Osteoblast (primary cell): ENCODE results near the gene TOM1L2. TPM values are rescaled to one million over a fixed set of nuclear protein-coding genes. Genes with fewer than 3 reads are reported as not detected.

Experiments used
- DNase-seq: peaks from one replicate; pipeline ENCODE4 v3.0.0; 2011; ENCODE audit warnings: low spot score, mixed read lengths; ENCODE audit not compliant: insufficient read length; ENCODE audit errors: missing footprints
- H2AFZ ChIP-seq: 2 replicates; pipeline ENCODE4 v1.6.0; 2011; ENCODE audit warnings: mild to moderate bottlenecking, low read length
- H3K27ac ChIP-seq: 2 replicates; pipeline ENCODE4 v1.5.1; 2011; ENCODE audit warnings: mild to moderate bottlenecking, low read depth, low read length, moderate library complexity
- H3K27me3 ChIP-seq: 2 replicates; pipeline ENCODE4 v1.6.0; 2012; ENCODE audit warnings: mild to moderate bottlenecking, control low read depth, inconsistent platforms, low read length, moderate library complexity; ENCODE audit not compliant: insufficient read depth
- H3K36me3 ChIP-seq: 2 replicates; pipeline ENCODE4 v1.5.1; 2011; ENCODE audit warnings: mild to moderate bottlenecking, low read length, control low read depth, moderate library complexity; ENCODE audit not compliant: insufficient read depth
- H3K4me1 ChIP-seq: 2 replicates; pipeline ENCODE4 v1.5.1; 2011; ENCODE audit warnings: mild to moderate bottlenecking, low read length, control low read depth, moderate library complexity; ENCODE audit not compliant: insufficient read depth
- H3K4me2 ChIP-seq: 2 replicates; pipeline ENCODE4 v1.6.0; 2011; ENCODE audit warnings: mild to moderate bottlenecking, low read length; ENCODE audit not compliant: insufficient read depth
- H3K4me3 ChIP-seq: fragments of 200-600 bp; sonication (generic); 3 replicates; pipeline ENCODE4 v1.5.1; 2012; ENCODE audit warnings: mild to moderate bottlenecking, low read length, inconsistent platforms; ENCODE audit not compliant: insufficient read depth
- H3K79me2 ChIP-seq: 2 replicates; pipeline ENCODE4 v1.6.0; 2012; ENCODE audit warnings: mild to moderate bottlenecking, low read length, control low read depth, inconsistent platforms; ENCODE audit not compliant: insufficient read depth
- H3K9me3 ChIP-seq: 2 replicates; pipeline ENCODE4 v1.5.1; 2011; ENCODE audit warnings: low read depth, low read length, control low read depth
- H4K20me1 ChIP-seq: 2 replicates; pipeline ENCODE4 v1.6.0; 2012; ENCODE audit warnings: mild to moderate bottlenecking, low read length, control low read depth; ENCODE audit not compliant: insufficient read depth
- total RNA-seq: library from RNA; depleted of rRNA; stranded (reverse); fragments of >200 nt; gene quantifications from 2 replicates; pipeline ENCODE4 v1.2.3, GENCODE V29; 2012
- TF ChIP-seq, protein P1 (sequence below): IDR thresholded peaks from 2 replicates; pipeline ENCODE4 v1.5.1; 2011; ENCODE audit warnings: mild to moderate bottlenecking, low read depth, low read length, moderate library complexity; ENCODE audit errors: extremely low read depth

TOM1L2 gene
- total RNA-seq, 1 donor: 38.7 TPM

DNA sequence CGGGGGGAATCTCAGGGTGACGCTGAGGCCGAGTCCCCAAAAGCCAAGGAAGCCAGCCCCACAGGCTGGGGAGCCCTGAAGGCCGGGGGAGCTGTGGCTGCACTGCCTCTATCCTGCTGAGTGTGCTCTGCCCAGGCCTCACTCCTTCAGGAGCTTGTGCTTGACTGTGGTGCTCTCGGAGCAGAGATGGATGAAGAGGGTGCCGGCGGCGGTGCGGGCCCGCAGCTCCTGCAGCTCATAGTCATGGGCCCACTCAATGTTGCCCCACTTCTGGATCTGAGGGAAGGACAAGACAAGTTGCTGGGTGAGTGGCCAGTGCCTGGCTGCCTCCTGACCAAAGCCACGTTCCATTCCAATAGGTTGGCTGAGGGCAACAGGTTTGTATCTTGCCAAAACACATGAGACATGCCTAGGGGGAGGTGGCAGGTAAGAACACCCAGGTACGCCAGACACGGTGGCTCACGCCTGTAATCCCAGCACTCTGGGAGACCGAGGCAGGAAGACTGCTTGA, 46.3 kb upstream of the TOM1L2 start:
- Histone ChIP-seq H3K4me2 (no peak overlapping the region), H3K27me3 (no peaks in the 10 kb centered on the region), H3K9me3 (no peaks in the 10 kb centered on the region), H3K27ac (no peak overlapping the region), H3K36me3 (no peaks in the 10 kb centered on the region), H3K4me1 (peaks cover 6% of the 10 kb centered on the region), H4K20me1 (peaks cover 2% of the 10 kb centered on the region), H3K79me2 (no peaks in the 10 kb centered on the region), H3K4me3 (no peak overlapping the region), H2AFZ (no peak overlapping the region)
- TF ChIP-seq, protein P1, sequence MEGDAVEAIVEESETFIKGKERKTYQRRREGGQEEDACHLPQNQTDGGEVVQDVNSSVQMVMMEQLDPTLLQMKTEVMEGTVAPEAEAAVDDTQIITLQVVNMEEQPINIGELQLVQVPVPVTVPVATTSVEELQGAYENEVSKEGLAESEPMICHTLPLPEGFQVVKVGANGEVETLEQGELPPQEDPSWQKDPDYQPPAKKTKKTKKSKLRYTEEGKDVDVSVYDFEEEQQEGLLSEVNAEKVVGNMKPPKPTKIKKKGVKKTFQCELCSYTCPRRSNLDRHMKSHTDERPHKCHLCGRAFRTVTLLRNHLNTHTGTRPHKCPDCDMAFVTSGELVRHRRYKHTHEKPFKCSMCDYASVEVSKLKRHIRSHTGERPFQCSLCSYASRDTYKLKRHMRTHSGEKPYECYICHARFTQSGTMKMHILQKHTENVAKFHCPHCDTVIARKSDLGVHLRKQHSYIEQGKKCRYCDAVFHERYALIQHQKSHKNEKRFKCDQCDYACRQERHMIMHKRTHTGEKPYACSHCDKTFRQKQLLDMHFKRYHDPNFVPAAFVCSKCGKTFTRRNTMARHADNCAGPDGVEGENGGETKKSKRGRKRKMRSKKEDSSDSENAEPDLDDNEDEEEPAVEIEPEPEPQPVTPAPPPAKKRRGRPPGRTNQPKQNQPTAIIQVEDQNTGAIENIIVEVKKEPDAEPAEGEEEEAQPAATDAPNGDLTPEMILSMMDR: no peak
- peak; percentile 37 for DNase-seq

DNA sequence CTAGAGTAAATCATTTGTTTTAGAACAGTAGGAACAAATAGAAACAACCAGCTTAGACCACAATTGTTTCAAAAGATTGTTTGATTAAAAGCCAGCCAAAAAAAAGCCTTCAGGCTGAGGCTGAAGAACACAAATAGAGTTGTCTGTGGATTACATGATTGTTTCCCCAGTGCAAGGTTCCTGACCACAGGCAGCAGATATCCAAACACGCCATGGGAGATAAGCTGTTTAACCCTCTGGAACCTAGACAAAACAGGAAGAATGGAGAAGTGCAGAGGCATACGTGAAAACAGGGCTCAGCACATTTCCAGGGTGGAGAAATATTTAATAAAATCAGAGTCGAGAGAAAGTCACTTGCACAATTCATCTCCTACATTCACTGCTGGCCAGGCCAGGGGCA, 45.8 kb upstream of the TOM1L2 start:
- Histone ChIP-seq H3K36me3 (no peaks in the 10 kb centered on the region), H3K27ac (no peak overlapping the region), H3K27me3 (no peaks in the 10 kb centered on the region), H3K4me3 (no peak overlapping the region), H4K20me1 (peaks cover 2% of the 10 kb centered on the region), H3K4me1 (peaks cover 6% of the 10 kb centered on the region), H3K9me3 (no peaks in the 10 kb centered on the region), H3K4me2 (no peak overlapping the region), H3K79me2 (no peaks in the 10 kb centered on the region), H2AFZ (no peak overlapping the region)
- TF ChIP-seq, protein P1: no peak
- DNase-seq: peak; percentile 88

GRCh38 chr17:18016426-18016825, 44.2 kb upstream of the TOM1L2 start:
- H3K9me3 ChIP-seq: no peaks in the 10 kb centered on the region
- no peaks in the 10 kb centered on the region for H3K79me2 ChIP-seq
- H3K27me3 ChIP-seq: no peaks in the 10 kb centered on the region
- DNase-seq: no peak
- no peak overlapping the region for H3K4me3 ChIP-seq
- peaks cover 6% of the 10 kb centered on the region for H3K4me1 ChIP-seq
- no peak overlapping the region for H3K4me2 ChIP-seq
- no peak overlapping the region for H3K27ac ChIP-seq
- no peak overlapping the region for H2AFZ ChIP-seq
- H4K20me1 ChIP-seq: peaks cover 2% of the 10 kb centered on the region
- no peaks in the 10 kb centered on the region for H3K36me3 ChIP-seq
- TF ChIP-seq, protein P1: no peak

GRCh38 chr17:18015593-18015992, 43.4 kb upstream of the TOM1L2 start:
- Histone ChIP-seq H3K4me1 (peaks cover 6% of the 10 kb centered on the region), H4K20me1 (peaks cover 2% of the 10 kb centered on the region), H3K27ac (no peak overlapping the region), H3K27me3 (no peaks in the 10 kb centered on the region), H3K4me3 (no peak overlapping the region), H3K4me2 (no peak overlapping the region), H2AFZ (no peak overlapping the region), H3K79me2 (no peaks in the 10 kb centered on the region), H3K9me3 (no peaks in the 10 kb centered on the region), H3K36me3 (no peaks in the 10 kb centered on the region)
- TF ChIP-seq, protein P1: no peak
- DNase-seq: peak; percentile 43
